Measurements from ENCODE around the gene MVD.

Gene MVD

DNA sequence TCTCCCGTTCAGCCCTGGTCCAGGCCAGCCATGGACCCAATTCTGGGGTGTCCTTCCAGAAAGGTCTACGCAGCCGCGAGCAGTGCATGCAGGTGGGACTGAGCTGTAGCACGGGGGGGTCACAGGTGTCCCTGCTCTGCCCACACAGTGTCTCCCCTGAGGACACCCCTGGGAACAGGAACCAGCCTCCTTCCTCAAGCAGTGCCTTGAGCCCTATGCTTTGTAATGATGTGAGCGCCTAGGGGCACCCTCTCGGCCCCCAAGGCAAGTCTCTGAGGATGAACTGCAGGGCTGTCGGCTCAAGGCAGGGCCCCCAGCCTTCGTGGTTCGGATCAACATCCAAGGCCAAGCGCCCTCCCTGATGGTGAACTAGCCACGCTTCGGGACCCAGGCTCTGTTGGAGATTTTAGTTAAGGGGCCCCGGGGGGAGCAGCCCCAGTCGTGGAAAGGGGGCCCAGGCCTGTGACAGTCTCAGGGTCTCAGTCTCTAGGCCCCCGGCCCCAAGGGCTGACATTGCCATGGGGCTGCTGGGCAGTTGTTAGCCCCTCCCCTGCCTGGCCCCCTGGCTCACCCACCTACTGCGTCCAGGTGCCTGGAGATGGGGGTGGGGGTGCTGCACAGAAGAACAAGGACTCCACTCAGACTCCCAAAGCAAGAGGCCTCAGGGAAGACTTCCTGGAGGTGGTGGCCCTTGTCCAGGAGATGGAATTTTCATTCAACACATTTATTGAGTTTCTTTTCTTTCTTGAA lies 22.2 kb downstream of the MVD start:
- DNase-seq (ENCODE audit: low spot score), result no peak

DNA sequence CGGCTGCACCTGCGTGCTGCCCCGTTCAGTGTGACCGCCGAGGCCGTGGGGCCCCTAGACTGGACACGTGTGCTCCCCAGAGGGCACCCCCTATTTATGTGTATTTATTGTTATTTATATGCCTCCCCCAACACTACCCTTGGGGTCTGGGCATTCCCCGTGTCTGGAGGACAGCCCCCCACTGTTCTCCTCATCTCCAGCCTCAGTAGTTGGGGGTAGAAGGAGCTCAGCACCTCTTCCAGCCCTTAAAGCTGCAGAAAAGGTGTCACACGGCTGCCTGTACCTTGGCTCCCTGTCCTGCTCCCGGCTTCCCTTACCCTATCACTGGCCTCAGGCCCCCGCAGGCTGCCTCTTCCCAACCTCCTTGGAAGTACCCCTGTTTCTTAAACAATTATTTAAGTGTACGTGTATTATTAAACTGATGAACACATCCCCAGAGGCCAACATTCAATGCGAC lies 22.8 kb downstream of the MVD start:
- DNase-seq (ENCODE audit: low spot score), result no peak

DNA sequence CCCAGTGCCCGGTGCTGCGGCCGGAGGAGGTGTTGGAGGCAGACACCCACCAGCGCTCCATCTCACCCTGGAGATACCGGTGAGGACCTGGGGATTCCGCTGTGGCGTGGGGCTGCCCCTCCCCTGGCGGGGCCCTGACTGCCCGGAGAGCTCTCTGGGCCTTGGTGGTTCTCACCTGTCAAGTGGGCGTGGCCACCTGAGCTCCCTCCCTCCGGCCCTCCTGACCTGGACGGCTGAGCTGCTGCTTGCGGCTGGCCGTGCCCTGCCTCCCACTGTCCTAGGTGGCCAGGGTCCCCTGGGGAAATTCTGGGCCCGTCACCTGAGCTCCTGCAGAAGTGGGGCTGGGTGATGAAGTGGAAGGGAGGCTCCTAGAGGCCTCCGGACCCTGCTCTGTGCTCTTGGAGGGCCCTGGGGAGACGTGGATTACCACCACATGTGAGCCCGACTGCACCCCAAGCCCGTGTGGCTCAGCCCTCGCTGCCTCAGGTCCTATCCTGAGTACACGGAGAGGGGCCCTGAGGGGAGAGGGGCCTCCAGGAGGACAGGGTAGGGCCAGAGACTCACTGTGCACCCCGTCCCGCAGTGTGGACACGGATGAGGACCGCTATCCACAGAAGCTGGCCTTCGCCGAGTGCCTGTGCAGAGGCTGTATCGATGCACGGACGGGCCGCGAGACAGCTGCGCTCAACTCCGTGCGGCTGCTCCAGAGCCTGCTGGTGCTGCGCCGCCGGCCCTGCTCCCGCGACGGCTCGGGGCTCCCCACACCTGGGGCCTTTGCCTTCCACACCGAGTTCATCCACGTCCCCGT lies 23.5 kb downstream of the MVD start:
- no peak for DNase-seq (ENCODE audit: low spot score)

DNA sequence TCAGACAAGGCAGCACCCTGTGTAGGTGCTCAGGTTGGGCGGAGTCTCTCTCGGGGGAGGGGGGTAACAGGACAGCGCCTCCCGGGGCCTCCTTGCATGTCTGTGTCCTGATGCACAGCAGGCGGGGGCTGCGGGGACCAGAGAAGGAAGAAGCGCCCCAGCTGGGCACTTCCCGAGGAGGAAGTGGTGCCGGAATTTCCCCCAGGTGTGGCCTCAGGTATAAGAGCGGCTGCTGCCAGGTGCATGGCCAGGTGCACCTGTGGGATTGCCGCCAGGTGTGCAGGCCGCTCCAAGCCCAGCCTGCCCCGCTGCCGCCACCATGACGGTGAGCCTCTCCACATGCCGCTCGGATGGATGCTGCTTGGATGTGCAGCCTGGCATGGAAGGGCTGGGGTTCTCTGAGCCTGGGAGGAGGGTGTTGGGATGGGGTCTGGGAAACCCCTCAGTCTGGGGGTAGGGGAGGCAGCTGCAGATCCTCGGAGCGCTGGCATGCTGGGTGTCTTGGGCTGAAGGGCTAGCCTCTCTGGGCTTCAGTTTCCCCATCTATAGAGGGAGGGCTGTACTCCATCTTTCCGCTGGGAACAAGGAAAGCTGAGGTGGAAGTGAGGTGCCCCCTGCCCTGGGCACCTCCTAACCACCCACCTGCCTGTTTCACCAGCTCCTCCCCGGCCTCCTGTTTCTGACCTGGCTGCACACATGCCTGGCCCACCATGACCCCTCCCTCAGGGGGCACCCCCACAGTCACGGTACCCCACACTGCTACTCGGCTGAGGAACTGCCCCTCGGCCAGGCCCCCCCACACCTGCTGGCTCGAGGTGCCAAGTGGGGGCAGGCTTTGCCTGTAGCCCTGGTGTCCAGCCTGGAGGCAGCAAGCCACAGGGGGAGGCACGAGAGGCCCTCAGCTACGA lies 24.3 kb downstream of the MVD start, which contains the start of gene IL17C:
Gene IL17C (plus strand): TSS at position 250 of the 908 bp plus-strand sequence. CDS start 70 bp downstream, at position 320.
- peak; percentile 24 for DNase-seq (ENCODE audit: low spot score)

DNA sequence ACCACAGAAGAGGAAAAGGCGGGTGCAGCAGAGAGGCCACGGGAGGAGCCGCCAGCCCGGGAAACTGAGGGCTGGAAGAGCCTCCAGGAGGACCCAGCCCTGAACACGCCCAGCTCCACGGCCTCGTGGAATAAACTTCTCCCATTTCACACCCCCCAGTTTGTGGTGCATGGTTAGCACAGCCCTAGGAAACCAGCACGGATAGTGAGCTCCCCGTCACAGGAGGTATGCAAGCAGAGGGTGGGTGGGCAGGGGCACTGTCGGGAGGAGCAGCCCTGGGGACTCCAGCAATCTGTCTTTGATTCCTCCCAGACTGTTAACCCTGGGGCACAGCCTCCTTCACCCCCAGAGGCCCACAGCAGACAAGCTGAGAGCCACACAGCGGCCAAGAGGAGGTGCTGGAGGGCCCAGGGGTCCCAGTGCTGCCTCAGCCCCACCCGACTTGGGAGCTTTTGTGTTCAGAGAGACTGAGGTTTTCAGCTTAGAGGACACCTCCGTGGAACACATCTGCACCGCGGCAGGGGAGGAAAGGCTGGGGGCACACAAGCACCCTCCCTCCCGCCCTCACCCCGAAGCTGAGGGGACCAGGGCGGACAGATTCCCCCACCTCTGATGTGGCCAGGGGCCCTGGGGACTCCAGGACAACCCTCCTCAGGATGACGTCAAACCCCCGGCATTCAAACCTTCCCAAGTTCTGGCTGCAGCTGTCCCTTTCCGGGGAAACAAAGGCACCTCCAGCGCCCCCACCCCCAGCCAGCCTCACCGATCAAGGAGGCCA lies 26.2 kb downstream of the MVD start:
- no peak for DNase-seq (ENCODE audit: low spot score)

DNA sequence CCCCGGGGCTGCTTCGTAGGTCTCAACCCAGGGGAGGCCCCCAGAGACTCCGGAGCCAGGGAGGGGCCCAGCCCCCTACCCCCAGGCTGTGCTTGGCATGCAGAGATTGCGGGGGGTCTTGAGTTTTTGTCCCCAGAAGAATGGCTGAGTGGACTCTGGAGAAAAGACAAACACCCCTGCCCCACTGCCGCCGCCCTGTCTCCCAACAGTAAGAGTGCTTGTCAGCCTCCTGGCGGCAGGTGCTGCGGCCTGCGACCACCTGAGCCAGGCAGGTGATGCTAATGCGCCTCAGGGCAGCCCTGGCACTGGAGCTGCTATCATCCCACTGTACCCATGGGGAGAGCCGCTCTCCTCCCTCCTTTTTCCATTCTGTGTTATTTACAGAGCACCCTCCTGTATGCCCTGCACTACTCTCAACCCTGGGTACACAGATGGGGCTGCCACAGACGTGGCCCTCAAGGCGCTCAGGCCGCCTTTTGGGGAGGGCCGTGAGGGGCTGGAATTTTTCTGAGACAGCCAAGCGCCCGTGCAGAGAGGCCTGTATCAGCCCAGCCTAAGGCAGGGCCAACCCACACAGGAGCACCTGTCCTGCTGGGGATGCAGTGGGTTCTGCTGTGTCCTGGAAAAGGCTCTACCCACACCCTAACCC lies 27.1 kb downstream of the MVD start:
- no peak for DNase-seq (ENCODE audit: low spot score)

DNA sequence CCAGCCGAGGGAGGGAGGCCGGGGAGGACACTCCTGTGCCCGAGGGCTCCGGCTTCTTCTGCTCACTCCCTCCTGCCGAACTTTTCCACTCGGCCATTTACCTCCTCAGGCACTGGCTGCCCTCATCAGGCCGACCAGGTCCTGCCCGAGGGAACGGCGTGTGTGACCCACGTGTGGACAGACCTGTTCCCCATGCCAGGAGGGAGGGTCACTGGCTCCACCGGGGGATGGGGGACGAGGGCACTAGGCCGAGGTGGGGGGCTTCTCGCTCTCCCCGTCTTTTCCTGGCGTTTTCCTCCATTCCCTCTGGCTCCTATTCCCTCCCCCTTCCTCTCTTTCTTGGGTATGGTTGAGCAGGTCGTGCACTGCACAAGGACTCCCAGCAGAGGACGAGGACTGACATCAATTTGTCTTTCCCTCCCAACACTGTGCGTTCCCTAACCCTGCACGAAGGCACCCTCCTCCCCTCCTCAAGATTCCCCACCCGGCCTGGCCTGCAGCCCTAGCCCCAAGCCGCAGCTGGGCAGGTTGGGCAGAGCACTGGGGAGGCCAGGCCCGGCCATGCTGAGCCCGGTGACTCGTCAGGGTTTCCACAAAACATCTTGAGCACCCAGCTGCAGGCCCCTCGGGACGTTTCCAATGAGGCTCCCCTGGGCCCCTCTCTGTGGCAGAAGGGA lies 27.8 kb downstream of the MVD start:
- no peak for DNase-seq (ENCODE audit: low spot score)

DNA sequence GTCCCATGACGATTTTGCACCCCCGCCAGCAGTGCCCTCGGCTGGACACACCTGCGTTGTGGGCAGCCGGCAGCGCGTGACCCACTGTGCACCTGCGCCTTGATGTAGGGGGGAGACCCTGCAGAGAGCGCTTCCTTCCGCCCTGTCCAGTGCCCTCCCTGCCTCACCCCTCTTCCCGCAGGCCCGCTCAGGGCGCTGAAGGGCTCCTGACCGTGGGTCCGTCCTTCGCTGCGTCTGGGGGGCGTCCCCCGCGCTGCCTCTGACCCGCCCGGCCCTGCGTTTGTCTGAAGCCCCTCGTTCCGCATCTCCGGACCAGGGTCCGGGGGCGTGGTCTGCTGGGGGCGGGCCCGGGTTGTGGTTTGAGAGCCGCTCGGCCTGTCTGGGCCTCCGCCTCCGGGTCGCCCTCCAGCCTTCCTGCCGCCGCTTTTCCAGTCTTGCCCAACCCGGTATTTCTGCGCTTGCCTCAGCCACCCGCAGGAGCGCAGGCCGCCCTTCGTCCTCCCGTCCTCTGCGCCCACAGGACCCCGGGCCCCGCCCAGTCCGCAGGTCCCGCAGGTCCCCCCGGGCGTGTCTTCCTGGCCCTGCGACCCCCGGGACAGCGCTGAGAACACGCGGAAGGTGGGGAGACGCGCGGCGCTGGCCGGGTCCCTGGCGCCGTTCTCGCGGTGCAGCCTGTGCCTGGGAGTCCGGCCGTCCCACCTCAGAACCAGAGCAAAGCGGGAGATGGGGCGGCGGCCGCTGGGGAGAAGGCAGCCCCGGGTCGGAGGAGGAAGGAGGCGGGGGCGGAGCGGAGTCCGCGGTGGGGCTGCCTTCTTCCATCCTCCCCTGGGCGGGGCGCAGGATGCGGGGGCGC lies 28.5 kb downstream of the MVD start:
- DNase-seq (ENCODE audit: low spot score), result peak; percentile 47

DNA sequence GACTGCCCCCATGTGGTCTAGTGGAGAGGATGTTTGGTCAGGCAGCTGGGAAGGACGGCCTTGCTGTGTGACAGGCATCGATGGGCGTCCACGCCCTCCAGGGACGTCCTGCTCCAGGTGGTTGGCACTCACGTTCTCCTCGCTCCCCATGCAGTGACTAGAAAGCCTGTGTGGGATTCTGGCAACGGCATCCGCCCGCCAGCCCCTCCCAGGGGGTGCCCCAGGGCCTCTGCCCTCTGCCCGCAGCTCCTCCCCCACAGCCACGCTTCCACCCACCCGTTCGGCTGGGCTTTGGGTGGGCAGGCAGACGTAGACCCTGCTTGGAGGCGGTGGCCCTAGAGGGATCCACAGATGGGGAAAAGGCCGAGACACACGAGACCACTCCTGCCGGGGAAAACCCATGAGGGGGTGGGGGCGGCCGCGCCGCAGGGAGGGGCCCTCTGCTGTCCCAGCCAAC lies 29.2 kb downstream of the MVD start:
- peak; percentile 33 for DNase-seq (ENCODE audit: low spot score)

DNA sequence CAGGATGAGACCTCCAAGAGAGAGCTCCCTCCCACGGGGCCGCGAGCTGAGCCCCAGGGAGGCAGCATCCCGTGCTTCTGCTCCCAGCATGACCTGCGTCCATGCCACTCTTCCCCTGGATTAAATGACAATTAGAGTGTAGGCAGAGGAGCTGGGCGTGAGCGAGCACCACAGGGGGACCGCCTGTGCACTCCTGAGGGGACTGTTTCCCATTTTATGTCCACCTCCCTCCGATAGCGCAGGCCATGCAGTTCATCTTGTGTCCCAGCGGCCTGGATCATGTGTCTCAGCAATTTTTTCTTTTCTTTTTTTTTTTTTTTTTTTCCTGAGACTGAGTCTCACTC lies 30.3 kb downstream of the MVD start:
- DNase-seq (ENCODE audit: low spot score), result no peak

DNA sequence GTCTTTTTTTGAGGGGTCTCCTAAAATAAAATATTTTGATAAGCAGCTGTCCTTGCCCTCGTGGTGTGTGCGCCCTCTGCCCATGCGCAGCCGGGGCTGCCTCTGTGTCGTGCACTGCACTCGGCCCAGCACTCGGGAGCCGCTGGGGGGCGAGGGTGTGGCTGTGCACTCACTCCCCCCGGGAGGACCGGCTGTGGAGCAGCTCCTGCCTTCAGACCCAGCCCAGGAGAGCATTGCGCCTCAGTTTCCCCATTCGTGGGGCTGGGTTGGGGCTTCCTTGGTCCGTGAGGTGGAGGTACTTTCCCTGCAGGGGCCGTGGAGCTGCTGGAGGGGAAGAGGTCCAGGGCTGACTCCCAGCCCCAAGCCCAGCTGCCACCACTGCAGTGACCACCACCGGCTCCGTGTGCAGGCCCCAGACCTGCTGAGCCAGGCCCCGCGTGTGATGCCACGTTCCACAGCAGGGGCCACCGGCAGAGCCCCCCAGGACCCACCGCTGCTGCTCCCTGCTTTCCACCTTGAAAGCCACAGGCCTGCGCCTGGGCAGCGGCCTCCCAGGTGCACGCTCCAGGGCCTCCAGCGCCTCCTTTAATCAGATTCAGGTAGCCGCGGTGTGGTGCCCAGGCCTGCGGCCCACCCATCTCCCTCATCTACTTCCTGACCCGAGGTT lies 30.8 kb downstream of the MVD start:
- DNase-seq (ENCODE audit: low spot score), result no peak

DNA sequence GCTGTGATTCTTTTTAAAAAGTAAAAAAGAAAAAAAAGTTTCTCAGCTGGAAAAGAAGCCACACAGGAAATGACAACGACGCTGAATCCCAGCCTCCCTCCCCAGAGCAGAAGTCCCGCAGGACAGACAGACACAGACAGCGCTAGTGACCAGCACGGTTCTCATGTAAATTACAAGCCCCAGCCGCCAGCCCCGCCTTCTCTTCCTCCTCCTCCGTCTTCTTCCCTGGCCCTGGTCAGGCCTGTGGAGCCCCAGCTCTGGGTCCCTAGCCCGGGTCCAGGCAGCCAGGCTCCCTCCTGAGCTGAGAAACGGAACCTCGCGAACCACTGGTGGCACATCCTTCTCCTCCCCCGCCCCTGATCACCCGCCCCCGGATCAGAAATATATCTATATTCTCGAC lies 31.5 kb downstream of the MVD start:
- no peak for DNase-seq (ENCODE audit: low spot score)

DNA sequence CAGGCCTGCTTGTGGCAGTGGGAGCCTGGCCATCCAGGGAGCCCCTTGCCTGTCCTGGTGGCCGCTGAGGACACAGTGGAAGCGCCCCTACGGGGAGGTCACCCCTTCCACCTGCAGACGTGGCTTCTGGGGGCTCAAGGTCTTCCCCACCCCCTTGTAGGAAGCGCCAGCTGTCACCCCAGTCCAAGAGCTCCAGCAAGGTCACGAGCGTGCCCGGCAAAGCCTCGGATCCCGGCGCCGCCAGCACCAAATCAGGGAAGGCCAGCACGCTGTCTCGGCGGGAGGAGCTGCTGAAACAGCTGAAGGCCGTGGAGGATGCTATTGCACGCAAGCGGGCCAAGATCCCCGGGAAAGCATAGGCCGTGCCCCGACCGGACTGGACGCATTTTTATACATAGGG lies 31.9 kb downstream of the MVD start:
- DNase-seq (ENCODE audit: low spot score), result no peak

DNA sequence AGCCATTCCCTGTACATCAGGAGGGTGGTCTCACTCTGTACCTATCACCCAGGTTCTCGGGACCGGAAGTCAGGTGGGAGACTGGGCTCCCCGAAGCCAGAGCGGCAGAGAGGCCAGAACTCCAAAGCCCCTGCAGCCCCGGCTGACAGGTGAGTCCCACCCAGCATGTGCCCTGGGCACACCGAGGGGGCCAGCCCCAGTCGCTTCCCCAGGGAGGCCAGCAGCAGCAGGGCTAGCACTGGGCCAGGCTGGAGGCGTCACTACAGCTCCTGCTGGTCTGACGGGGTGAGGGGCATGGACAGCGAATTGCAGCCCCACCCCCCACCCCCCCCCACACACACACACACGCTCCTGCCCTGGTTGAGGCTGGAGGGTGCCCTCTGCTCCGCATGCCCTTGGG lies 32.5 kb downstream of the MVD start:
- no peak for DNase-seq (ENCODE audit: low spot score)

DNA sequence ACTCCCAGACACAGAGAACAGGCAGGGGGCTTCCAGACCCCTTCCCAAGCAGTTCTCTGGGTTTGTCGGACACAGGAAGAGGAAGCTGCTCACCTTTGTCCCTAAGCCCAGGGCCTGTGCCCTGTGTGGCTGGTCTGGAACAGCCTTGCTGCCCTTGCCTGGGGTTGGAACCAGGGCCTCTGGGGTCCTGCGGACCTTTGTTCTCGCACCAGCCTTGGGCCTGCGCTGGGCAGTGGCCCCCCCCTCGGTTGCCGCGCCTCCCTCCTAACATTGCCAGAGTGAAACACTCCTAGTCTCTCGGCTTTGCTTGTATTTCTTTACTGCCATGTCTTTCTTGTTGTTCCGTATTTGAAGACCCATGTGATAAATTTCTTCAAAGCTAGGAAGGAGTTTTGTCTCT lies 33.1 kb downstream of the MVD start:
- no peak for DNase-seq (ENCODE audit: low spot score)

DNA sequence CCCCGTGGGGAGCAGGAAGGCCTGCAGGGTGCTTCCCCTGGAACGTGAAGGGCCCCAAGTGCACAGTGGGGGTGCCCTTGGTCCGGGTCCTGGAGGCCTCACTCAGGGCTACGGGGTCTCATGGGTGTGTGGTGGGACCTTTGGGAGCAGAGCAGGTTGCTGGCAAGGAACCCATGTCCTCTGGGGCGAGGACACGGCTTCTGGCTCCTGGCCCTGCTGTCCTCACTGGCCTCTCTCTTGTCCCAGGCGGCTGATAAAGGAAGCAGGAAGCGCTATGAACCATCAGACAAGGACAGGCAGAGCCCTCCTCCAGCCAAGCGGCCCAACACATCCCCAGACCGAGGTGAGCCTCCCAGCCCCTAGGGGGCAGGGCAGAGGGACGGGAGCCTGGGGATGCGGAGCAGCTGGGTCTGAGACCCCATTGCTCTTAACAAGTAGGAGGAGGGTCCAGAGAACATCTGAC lies 34.3 kb downstream of the MVD start:
- no peak for DNase-seq (ENCODE audit: low spot score)

DNA sequence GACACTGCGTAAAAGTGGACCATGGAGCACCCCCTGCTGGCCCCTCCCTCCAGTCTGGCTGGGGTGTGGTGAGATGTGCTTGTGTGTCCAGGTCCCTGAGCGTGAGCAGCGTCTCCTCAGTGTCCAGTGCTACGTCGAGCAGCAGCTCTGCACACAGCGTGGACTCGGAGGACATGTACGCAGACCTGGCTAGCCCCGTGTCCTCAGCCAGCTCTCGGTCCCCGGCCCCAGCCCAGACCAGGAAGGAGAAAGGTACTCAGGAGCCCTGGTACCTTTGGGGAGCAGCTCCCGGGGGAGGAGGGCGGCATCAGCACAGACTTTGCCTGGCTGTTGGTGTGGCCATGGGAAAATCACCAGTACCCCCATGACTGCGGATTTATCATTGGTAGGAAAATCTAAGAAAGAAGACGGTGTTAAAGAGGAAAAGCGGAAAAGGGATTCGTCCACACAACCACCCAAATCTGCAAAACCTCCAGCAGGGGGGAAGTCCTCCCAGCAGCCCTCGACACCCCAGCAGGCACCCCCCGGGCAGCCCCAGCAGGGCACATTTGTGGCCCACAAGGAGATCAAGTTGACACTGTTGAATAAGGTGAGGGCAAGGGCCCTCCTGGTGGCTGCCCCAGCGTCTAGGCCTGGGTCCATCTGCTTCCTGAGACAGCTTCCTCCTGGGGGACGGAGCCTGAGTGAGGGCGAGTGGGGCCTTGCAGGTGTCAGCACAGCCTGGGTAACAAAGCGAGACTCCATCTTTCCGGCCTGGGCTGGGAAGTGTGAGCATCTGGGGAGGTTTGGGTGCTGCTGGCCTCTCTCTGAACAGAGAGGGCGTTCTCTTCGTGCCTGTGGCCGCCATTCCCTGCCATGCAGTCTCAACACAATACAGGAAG lies 35.1 kb downstream of the MVD start:
- DNase-seq (ENCODE audit: low spot score), result no peak

DNA sequence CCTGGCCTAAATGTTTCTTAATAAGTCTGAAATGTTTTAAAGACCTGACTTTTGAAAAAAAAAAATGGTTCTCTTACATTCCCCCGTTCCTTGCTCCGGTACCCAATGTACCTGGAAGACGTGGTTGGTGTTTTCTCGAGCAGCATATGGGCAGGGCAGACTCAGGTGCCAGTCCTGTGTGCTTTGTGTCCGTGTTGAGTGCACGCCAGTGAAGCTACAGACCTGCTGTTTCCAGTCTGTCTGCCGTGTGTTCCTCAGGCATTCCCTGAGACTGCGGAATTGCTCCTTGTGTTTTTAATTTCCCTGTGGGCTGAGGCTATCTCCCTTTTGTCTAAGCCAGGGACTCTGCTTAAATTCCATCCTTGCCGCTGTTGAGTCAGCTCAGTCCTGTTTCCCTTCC lies 36.2 kb downstream of the MVD start:
- no peak for DNase-seq (ENCODE audit: low spot score)

All from CD4-positive, alpha-beta T cell treated with Interleukin-6 at 100 ng/mL for 8 hours (primary cell).